ENCODE results near the gene C5orf47. TPM values are rescaled to one million over a fixed set of nuclear protein-coding genes. Genes with fewer than 3 reads are reported as not detected.

Gene C5orf47
- total and polyA plus RNA-seq, 2 donors (not counting 1 experiment from before 2014, with no cell fraction given), result not detected

DNA sequence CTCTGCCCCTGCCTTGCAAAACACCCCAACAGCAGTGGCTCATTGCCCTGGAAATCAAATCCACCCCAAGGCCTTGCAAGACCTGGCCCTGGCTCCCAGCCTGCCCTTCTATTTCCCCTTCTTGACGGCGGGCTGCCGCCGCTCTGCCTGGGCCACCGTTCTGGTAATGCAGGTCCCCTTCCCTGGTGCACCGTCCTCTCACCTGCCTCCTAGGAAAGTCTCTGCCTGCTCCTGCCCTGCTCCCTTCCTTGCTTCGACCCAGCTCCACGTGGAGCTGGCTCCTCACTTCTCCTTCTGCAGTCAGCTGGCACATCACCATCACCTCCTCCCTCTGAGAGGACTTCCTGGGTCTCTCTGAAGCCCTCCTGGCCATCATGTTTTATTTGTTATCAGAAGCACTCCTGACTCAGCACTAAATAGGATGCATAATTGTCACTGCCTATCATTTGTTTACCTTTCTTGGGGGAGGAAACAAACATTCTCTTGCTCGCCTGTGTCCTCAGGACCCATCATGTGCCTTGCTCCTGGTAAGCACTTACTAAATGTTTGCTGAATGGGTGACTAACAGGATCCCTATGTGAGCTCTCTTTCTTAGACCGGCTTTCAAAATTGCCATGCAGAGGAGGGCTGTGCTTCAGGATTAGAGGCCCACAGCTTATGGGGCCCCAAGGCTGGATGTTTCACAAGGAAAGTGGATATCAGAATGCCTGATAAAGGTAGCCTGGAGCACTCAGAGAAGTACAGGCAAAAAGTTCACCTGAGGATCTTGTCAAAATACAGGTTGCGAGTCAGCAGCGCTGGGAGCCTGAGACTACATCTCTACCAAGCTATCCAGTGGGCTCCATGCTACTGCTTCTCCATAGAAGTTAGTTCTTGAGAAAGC, 19.6 kb upstream of the C5orf47 start:
- Mint-ChIP-seq H3K27me3 (peaks cover 13% of the 10 kb centered on the region), H3K27ac (no peak overlapping the region), H3K4me3 (no peak overlapping the region), H3K9me3 (ENCODE audit: insufficient read depth) (no peaks in the 10 kb centered on the region), H3K4me1 (peaks cover 11% of the 10 kb centered on the region)
- Histone ChIP-seq H3K4me2 (replicated peaks; ENCODE audit: low read depth, low read length, poor library complexity, severe bottlenecking) (no peak overlapping the region), H3K4me1 (ENCODE audit: control insufficient read depth in 2 of 2, insufficient read depth in 2 of 2, low read length in 2 of 2) (peaks cover 13 to 14% of the 10 kb centered on the region in 2 donors), H4K20me1 (ENCODE audit: control insufficient read depth, insufficient read depth, low read length, poor library complexity, severe bottlenecking) (no peaks in the 10 kb centered on the region), H3K27me3 (replicated peaks in 1 of 4; ENCODE audit: control extremely low read depth in 1 of 4, control insufficient read depth in 3 of 4, insufficient read depth in 4 of 4, low read length in 3 of 4) (peaks cover 0 to 7% (median 3%) of the 10 kb centered on the region in 4 experiments), H2AFZ (ENCODE audit: insufficient read depth, low read depth, low read length, poor library complexity, severe bottlenecking) (no peak overlapping the region), H3K79me2 (ENCODE audit: control insufficient read depth, insufficient read depth, low read length) (no peaks in the 10 kb centered on the region), H3K4me3 (ENCODE audit: control extremely low read depth in 1 of 5, extremely low read depth in 1 of 5, insufficient read depth in 1 of 5, low read depth in 2 of 5, low read length in 4 of 5) (no peak overlapping the region), H3K36me3 (replicated peaks in 1 of 2; ENCODE audit: control extremely low read depth in 1 of 2, control insufficient read depth in 1 of 2, extremely low read depth in 1 of 2, insufficient read depth in 2 of 2, low read length in 1 of 2) (no peaks in the 10 kb centered on the region), H3K9me3 (ENCODE audit: control extremely low read depth in 1 of 3, control insufficient read depth in 2 of 3, insufficient read depth in 1 of 3, low read length in 2 of 3) (peaks cover 0 to 5% (median 0%) of the 10 kb centered on the region in 3 donors), H3K27ac (ENCODE audit: low read length in 2 of 2) (no peak overlapping the region), H3K9ac (ENCODE audit: low read length) (no peak overlapping the region)
- WGBS (ENCODE audit: insufficient coverage), result 91% methylated on average over 11 of the region's 12 CpGs
- ATAC-seq (ENCODE audit: low read depth) (no peak), DNase-seq (no peak)
- POLR2A ChIA-PET, result no interaction called here
- TF ChIP-seq, protein P1, sequence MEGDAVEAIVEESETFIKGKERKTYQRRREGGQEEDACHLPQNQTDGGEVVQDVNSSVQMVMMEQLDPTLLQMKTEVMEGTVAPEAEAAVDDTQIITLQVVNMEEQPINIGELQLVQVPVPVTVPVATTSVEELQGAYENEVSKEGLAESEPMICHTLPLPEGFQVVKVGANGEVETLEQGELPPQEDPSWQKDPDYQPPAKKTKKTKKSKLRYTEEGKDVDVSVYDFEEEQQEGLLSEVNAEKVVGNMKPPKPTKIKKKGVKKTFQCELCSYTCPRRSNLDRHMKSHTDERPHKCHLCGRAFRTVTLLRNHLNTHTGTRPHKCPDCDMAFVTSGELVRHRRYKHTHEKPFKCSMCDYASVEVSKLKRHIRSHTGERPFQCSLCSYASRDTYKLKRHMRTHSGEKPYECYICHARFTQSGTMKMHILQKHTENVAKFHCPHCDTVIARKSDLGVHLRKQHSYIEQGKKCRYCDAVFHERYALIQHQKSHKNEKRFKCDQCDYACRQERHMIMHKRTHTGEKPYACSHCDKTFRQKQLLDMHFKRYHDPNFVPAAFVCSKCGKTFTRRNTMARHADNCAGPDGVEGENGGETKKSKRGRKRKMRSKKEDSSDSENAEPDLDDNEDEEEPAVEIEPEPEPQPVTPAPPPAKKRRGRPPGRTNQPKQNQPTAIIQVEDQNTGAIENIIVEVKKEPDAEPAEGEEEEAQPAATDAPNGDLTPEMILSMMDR (IDR thresholded peaks at IDR 0.05), result no peak
- no peak for TF ChIP-seq EZH2 (IDR thresholded peaks at IDR 0.05; ENCODE audit: borderline replicate concordance, insufficient read depth, low read depth, low read length, poor library complexity, severe bottlenecking)
- CTCF ChIA-PET, result interaction anchor here (0.9 to 6.0 kb wide), 2 partner anchors 255 to 352 kb away, joined by 3 to 201 read pairs; partner anchors contain the start of gene BOD1
- intact Hi-C loops (cut with micrococcal nuclease), result loop anchor here (5.0 kb wide), 1 partner anchor 52 kb away; no protein-coding TSS in a partner anchor
